C4-2B (cell line): Measurements from ENCODE around the gene GLI3.

Experiments used
- ZFX ChIP-seq: fragments of 450-650 bp; IDR thresholded peaks from 2 replicates; pipeline ENCODE4 v1.6.1; 2017
- TF ChIP-seq, protein P1 (sequence below): fragments of 450-650 bp; conservative IDR thresholded peaks from 2 replicates; pipeline ENCODE4 v1.5.1; 2017; ENCODE audit warnings: mild to moderate bottlenecking

DNA sequence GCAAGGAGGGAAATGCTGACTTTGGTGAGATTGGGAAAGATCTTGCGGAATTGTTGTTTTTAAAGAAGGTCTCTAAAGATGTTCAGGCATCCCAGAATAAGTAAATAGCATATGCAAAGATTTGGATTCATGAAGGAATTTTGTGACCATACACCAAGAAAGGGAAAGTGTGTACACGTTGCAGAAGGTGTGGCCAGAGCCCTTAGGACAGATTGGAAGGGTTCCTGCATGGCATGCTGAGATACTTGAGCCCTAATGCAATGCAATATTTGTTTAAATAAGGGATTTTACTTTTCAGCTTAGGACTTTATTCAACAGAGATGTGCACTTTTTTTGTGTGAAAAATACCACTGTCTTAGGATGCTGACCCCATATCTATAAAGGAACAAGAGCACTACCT is 314.6 kb downstream of the GLI3 start:
- TF ChIP-seq, protein P1, sequence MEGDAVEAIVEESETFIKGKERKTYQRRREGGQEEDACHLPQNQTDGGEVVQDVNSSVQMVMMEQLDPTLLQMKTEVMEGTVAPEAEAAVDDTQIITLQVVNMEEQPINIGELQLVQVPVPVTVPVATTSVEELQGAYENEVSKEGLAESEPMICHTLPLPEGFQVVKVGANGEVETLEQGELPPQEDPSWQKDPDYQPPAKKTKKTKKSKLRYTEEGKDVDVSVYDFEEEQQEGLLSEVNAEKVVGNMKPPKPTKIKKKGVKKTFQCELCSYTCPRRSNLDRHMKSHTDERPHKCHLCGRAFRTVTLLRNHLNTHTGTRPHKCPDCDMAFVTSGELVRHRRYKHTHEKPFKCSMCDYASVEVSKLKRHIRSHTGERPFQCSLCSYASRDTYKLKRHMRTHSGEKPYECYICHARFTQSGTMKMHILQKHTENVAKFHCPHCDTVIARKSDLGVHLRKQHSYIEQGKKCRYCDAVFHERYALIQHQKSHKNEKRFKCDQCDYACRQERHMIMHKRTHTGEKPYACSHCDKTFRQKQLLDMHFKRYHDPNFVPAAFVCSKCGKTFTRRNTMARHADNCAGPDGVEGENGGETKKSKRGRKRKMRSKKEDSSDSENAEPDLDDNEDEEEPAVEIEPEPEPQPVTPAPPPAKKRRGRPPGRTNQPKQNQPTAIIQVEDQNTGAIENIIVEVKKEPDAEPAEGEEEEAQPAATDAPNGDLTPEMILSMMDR, result no peak
- no peak for TF ChIP-seq ZFX
